Fibroblast of mammary gland (primary cell): ENCODE measurements around the gene NSA2.
"Not testable (repeated sequence)": the region's sequence is repeated elsewhere in the genome, so short reads cannot be mapped to it uniquely, and the experiment has no call there.

Source experiments
- DNase-seq: peaks from one replicate; pipeline ENCODE4 v3.0.0-alpha.2; 2010; ENCODE audit warnings: low read depth
- H3K4me3 ChIP-seq: 2 replicates; pipeline ENCODE4 v1.5.1; 2011; ENCODE audit warnings: low read depth, mild to moderate bottlenecking, low read length, moderate library complexity; ENCODE audit not compliant: control insufficient read depth
- TF ChIP-seq, protein P1 (sequence below): conservative IDR thresholded peaks from 2 replicates; pipeline ENCODE4 v1.5.1; 2011; ENCODE audit warnings: low read depth, low read length, inconsistent platforms; ENCODE audit not compliant: control insufficient read depth, insufficient read depth

The NSA2 gene

DNA sequence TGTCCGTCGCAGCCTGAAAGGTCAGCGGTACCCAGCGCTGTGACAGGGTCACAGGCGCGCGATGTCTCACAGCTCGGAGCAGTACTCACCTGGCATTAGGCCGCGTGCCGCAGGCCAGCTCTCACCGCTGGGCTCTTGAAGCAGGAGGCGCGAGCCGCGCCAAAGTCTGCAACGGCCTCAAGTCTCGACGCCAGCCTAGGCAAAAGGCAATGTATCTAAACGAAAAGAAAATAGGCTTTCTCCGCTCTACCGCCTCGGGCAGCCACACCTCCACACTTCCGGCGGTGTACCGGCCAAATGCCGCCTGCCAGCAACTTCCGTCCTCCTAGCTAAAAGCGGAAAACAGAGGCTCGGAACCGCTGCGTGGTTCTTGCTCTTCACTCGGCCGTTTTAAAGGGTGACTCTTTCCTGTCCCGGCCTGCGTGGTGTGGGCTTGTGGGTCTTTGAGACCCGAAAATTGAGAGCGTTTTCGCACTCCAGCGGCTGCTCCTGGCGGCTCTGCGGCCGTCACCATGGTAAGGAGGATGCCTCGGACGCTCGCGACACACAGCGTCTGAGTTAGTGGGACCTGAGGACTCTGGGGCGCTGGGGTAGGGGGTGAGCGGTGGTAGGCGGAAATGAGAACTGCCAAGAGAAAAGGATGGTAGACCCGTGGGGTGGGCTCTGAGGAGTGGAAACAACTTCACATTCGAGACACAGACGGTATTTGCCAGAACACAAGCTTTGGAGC lies at the start of gene NSA2, which contains the start of gene GFM2:
Gene NSA2 (plus strand): TSS at position 401 of the 730 bp plus-strand sequence. CDS start 112 bp downstream, at position 513.
Gene GFM2 (minus strand): TSS at position 269 of the 730 bp plus-strand sequence. CDS start 3,375 bp downstream, outside the sequence.
- H3K4me3 ChIP-seq = peak within 1 kb of the TSS; percentile 98
- DNase-seq = peak; percentile 94
- TF ChIP-seq, protein P1, sequence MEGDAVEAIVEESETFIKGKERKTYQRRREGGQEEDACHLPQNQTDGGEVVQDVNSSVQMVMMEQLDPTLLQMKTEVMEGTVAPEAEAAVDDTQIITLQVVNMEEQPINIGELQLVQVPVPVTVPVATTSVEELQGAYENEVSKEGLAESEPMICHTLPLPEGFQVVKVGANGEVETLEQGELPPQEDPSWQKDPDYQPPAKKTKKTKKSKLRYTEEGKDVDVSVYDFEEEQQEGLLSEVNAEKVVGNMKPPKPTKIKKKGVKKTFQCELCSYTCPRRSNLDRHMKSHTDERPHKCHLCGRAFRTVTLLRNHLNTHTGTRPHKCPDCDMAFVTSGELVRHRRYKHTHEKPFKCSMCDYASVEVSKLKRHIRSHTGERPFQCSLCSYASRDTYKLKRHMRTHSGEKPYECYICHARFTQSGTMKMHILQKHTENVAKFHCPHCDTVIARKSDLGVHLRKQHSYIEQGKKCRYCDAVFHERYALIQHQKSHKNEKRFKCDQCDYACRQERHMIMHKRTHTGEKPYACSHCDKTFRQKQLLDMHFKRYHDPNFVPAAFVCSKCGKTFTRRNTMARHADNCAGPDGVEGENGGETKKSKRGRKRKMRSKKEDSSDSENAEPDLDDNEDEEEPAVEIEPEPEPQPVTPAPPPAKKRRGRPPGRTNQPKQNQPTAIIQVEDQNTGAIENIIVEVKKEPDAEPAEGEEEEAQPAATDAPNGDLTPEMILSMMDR = no peak

DNA sequence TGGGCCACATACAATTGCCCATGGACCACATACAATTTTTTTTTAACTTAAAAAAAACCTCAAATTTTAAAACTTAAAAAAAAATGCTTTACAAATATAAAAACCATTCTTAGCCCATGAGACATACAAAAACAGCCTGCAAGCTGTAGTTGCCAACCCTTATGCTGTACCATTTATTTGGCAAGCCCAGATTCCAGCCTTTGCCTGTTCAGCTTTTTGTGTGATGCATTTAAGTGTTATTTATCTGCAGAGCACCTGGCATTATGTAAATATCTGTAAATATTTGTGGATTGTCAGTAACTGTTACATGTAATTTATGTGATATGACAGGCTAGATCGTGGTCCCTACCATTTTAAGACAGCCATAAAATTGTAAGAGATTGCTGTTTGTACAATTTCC lies 49.5 kb upstream of the NSA2 start:
- no peak for DNase-seq
- H3K4me3 ChIP-seq = no peak overlapping the region
- TF ChIP-seq, protein P1 = no peak

DNA sequence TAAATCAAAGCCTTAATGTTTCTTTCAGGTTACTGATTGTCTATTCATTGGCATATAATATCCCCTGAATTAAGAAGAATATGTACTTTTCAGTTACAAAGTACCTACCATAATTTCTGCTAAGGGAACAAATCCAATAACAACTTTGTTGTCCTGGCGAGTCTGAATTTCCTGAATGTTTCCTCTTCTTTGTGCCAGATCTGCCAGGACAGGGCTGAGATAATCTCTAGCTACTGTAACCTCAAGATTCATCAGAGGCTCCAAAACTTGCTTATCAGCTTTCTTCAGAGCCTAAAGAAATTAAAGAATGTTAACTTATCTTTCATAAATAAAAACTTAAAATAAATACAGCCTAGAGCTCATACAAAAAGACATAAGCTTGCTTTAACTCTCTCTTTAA lies 44.8 kb upstream of the NSA2 start:
- no peak for DNase-seq
- H3K4me3 ChIP-seq = no peak overlapping the region
- TF ChIP-seq, protein P1 = no peak

DNA sequence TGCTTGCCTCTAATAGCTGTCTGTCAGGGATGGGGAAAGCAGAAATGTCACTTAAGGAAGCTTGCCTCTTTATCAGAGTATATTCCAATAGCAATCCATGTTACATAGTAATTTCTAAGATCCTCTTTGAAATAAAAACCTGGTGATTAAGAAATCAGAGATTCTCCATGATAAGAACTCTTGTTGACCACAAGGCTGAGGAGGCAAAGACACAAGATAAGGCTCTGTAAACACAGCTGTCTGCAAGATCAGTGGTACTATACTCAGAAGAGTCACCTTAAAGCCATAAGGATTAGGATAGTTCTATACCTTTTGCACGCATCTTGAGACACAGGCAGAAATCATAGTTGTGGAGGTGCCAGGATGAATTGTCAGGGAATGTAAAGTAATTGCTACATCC lies 41.7 kb upstream of the NSA2 start:
- TF ChIP-seq, protein P1 = no peak
- no peak for DNase-seq

DNA sequence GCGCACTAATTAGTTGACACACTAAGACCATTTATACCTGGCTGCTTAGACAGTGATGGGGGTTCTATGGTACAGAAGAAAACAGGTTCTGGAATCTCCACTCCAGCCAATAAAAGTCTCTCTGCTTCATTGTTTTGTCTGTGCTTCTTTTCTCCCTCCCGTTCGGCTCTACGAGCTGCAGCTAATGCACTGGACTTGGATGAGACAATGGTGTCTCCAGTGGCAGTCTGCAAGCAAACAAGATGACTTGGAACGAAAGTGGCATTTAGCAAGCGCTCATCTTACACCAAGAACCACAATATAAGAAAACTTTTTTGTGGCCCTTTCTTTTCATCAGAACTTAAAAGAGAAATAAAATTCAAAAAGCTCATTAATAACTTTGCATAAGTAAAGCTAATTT lies 30.3 kb upstream of the NSA2 start:
- TF ChIP-seq, protein P1 = no peak
- DNase-seq = no peak
- no peak overlapping the region for H3K4me3 ChIP-seq

More for the DNA sequence above, 41.7 kb upstream of the NSA2 start:
- no peak overlapping the region for H3K4me3 ChIP-seq

DNA sequence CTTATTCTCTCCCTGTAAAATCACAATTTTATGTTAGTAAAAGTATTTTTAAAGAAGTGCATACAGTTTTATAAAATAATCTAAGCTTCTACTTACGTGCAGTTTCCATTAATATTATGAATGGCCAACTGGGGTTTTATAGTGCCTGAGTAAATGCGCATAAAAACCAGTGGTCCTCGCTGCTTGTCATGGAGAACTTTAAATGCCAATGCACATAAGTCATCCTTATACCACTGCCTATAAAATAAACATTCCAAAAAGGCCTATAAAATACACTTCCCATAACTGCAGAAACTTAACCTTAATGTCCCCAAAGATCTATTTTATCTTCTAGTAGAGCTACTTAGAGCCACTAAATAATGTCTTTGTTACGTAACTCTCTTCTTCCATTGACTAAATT lies 28.6 kb upstream of the NSA2 start:
- TF ChIP-seq, protein P1 = no peak
- H3K4me3 ChIP-seq = no peak overlapping the region
- DNase-seq = no peak

DNA sequence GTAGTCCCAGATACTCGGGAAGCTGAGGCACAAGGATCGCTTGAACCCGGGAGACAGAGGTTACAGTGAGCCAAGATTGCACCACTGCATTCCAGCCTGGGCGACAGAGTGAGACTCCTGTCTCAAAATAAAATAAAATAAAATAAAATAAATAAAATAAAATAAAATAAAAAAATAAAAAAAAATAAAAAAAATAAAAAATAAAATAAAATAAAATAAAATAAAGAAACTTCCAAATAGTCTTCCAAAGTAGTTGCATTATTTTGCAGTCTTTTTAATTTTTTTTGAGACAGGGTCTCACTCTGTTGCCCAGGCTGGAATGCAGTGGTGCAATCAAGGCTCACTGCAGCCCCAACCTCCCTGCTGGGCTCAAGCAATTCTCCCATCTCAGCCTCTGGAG lies 18.3 kb upstream of the NSA2 start:
- not testable (repeated sequence) for DNase-seq, H3K4me3 ChIP-seq
